OCI-LY7 (cell line): ENCODE results near the gene WNK2. TPM values are rescaled to one million over a fixed set of nuclear protein-coding genes. Genes with fewer than 3 reads are reported as not detected.

ENCODE experiments used
- BruUV-seq: library from RNA; stranded (reverse); fragments of 400-500 nt; replicated peaks from 2 replicates; lab custom pipeline; 2021; lab: Mats Ljungman, UMichigan
- CTCF ChIA-PET: fragments of 300-600 bp; sonication (Branson Sonifier 250); formaldehyde crosslinking; loops from one replicate; lab custom pipeline; 2022; ENCODE audit warnings: antibody characterized with exemption; ENCODE audit not compliant: unreplicated experiment; lab: Charles Lee
- POLR2A ChIA-PET: fragments of 300-600 bp; sonication (Branson Sonifier 250); formaldehyde crosslinking; loops from one replicate; lab custom pipeline; 2022; ENCODE audit warnings: antibody characterized with exemption; lab: Charles Lee
- DNase-seq: peaks from one replicate; pipeline ENCODE4 v3.0.0-alpha.2; 2015; ENCODE audit warnings: low spot score
- H2AFZ ChIP-seq: fragments of 200-600 bp; sonication (generic), shearing (Covaris generic); 2 replicates; pipeline ENCODE4 v1.6.1; 2014; ENCODE audit warnings: mild to moderate bottlenecking, antibody characterized with exemption, low read length, moderate library complexity
- H3K27ac ChIP-seq: fragments of 200-600 bp; sonication (generic); 2 replicates; pipeline ENCODE4 v1.5.1; 2014; ENCODE audit warnings: mixed run types, low read depth, mild to moderate bottlenecking, moderate library complexity, low read length, inconsistent platforms; ENCODE audit not compliant: poor library complexity, severe bottlenecking
- H3K36me3 ChIP-seq: fragments of 200-600 bp; sonication (generic); 2 replicates; pipeline ENCODE4 v1.6.1; 2014; ENCODE audit warnings: mild to moderate bottlenecking, antibody characterized with exemption, low read length, moderate library complexity, mixed read lengths; ENCODE audit not compliant: insufficient read depth
- H3K4me1 ChIP-seq: fragments of 200-600 bp; sonication (generic); 2 replicates; pipeline ENCODE4 v1.5.1; 2014; ENCODE audit warnings: mild to moderate bottlenecking, low read length; ENCODE audit not compliant: insufficient read depth, poor library complexity, severe bottlenecking
- H3K4me2 ChIP-seq: fragments of 200-600 bp; sonication (generic); 2 replicates; pipeline ENCODE4 v1.6.1; 2014; ENCODE audit warnings: mild to moderate bottlenecking, low read length
- H3K4me3 ChIP-seq: fragments of 200-600 bp; sonication (generic); 2 replicates; pipeline ENCODE4 v1.5.1; 2014; ENCODE audit warnings: mild to moderate bottlenecking, low read depth, low read length; ENCODE audit not compliant: poor library complexity, severe bottlenecking
- H3K79me2 ChIP-seq: fragments of 200-600 bp; sonication (generic); 2 replicates; pipeline ENCODE4 v1.6.1; 2016; ENCODE audit warnings: low read depth, mild to moderate bottlenecking, low read length, moderate library complexity, mixed read lengths; ENCODE audit not compliant: insufficient read depth
- H3K9me2 ChIP-seq: fragments of 200-600 bp; sonication (generic); 2 replicates; pipeline ENCODE4 v1.6.1; 2016; ENCODE audit warnings: mild to moderate bottlenecking, low read length, mixed read lengths; ENCODE audit not compliant: insufficient read depth
- H3K9me3 ChIP-seq: fragments of 200-600 bp; sonication (generic); 2 replicates; pipeline ENCODE4 v1.6.1; 2014; ENCODE audit warnings: mild to moderate bottlenecking, mixed run types, low read length, mixed read lengths
- H4K20me1 ChIP-seq: fragments of 200-600 bp; sonication (generic); 2 replicates; pipeline ENCODE4 v1.6.1; 2014; ENCODE audit warnings: mild to moderate bottlenecking, antibody characterized with exemption, low read length, moderate library complexity, mixed read lengths; ENCODE audit not compliant: insufficient read depth
- CTCF ChIP-seq: fragments of 200-600 bp; sonication (generic); conservative IDR thresholded peaks from 2 replicates; pipeline ENCODE4 v1.5.1; 2014; ENCODE audit warnings: mild to moderate bottlenecking, antibody characterized with exemption, low read length, moderate library complexity, mixed read lengths
- EZH2phosphoT487 ChIP-seq: fragments of 200-600 bp; sonication (generic); IDR thresholded peaks from 2 replicates; pipeline ENCODE4 v1.6.1; 2018; ENCODE audit warnings: low read depth, borderline replicate concordance, mild to moderate bottlenecking, mixed run types, antibody characterized with exemption, low read length, moderate library complexity, mixed read lengths
- intact Hi-C: fragments of 100-400 bp; cut with micrococcal nuclease; formaldehyde crosslinking; loops from one replicate; pipeline ENCODE4 v1.10.0; 2022; ENCODE audit not compliant: unreplicated experiment
- total RNA-seq, 2 experiments: library from RNA; depleted of rRNA in 1 of 2; stranded (reverse); fragments of >200 nt in 1 of 2; shearing (Covaris generic) in 1 of 2; gene quantifications; 2 replicates each; pipeline ENCODE4 v1.2.3, GENCODE V29; 2014 to 2022

Gene WNK2
- total RNA-seq, 2 experiments from 2014 or later, result 142 to 194 TPM

- POLR2A ChIA-PET, result interaction anchor here (1.4 kb wide), 1 partner anchor 17 kb away, joined by 3 read pairs; no protein-coding TSS in a partner anchor
- TF ChIP-seq EZH2phosphoT487 (no peak), CTCF (no peak)
- DNase-seq, result no peak
- no peaks in the 10 kb centered on the region for H3K9me3 ChIP-seq
- no peak overlapping the region for H2AFZ ChIP-seq
- H3K4me3 ChIP-seq, result no peak overlapping the region
- BruUV-seq, result no TSS peak
- no peak overlapping the region for H3K4me2 ChIP-seq
- no peak overlapping the region for H3K27ac ChIP-seq
- no peaks in the 10 kb centered on the region for H4K20me1 ChIP-seq
- CTCF ChIA-PET, result interaction anchor here (0.9 kb wide), 1 partner anchor 67 kb away, joined by 3 read pairs; no protein-coding TSS in a partner anchor
- intact Hi-C loops, result no loop called here
- H3K9me2 ChIP-seq, result no peaks in the 10 kb centered on the region
- H3K79me2 ChIP-seq, result no peaks in the 10 kb centered on the region
- H3K36me3 ChIP-seq, result no peaks in the 10 kb centered on the region
- H3K4me1 ChIP-seq, result peaks cover 20% of the 10 kb centered on the region
Observed at GRCh38 chr9:93194221-93194625, 10.3 kb downstream of the WNK2 start.

GRCh38 chr9:93194641-93195040 is 10.7 kb downstream of the WNK2 start:
- ChIA-PET CTCF (interaction anchor here (0.9 kb wide), 1 partner anchor 66 kb away, joined by 3 read pairs; no protein-coding TSS in a partner anchor), POLR2A (interaction anchor here (0.5 to 1.4 kb wide), 2 partner anchors 17 to 164 kb away, joined by 3 read pairs; no protein-coding TSS in a partner anchor)
- Histone ChIP-seq H3K4me3 (no peak overlapping the region), H3K79me2 (no peaks in the 10 kb centered on the region), H4K20me1 (no peaks in the 10 kb centered on the region), H2AFZ (no peak overlapping the region), H3K9me3 (no peaks in the 10 kb centered on the region), H3K36me3 (no peaks in the 10 kb centered on the region), H3K9me2 (no peaks in the 10 kb centered on the region), H3K4me1 (peaks cover 20% of the 10 kb centered on the region), H3K27ac (no peak overlapping the region), H3K4me2 (no peak overlapping the region)
- TF ChIP-seq EZH2phosphoT487 (no peak), CTCF (no peak)
- no peak for DNase-seq
- no TSS peak for BruUV-seq
- intact Hi-C loops, result no loop called here
